SJCRH30 (cell line): ENCODE results near the gene SEMA3A. TPM values are rescaled to one million over a fixed set of nuclear protein-coding genes. Genes with fewer than 3 reads are reported as not detected.
A peak's percentile ranks its signal among the peaks of the same experiment; 100 is the strongest.

Source experiments
- DNase-seq, 2 experiments: peaks; one replicate each; pipeline ENCODE4 v3.0.0-alpha.2; 2015 to 2020
- H3K27ac ChIP-seq: fragments of 250-450 bp; sonication (Bioruptor Pico); 2 replicates; pipeline ENCODE4 v1.5.1; 2020; ENCODE audit warnings: mild to moderate bottlenecking, moderate library complexity
- H3K27me3 ChIP-seq: fragments of 250-450 bp; sonication (Bioruptor Pico); 2 replicates; pipeline ENCODE4 v1.5.1; 2020; ENCODE audit warnings: mild to moderate bottlenecking, moderate library complexity
- H3K36me3 ChIP-seq: fragments of 250-450 bp; sonication (Bioruptor Pico); 2 replicates; pipeline ENCODE4 v1.5.1; 2020; ENCODE audit warnings: mild to moderate bottlenecking, moderate library complexity
- H3K4me1 ChIP-seq: fragments of 250-450 bp; sonication (Bioruptor Pico); 2 replicates; pipeline ENCODE4 v1.5.1; 2020; ENCODE audit warnings: mild to moderate bottlenecking, moderate library complexity
- H3K4me3 ChIP-seq: fragments of 250-450 bp; sonication (Bioruptor Pico); 2 replicates; pipeline ENCODE4 v1.5.1; 2020; ENCODE audit warnings: mild to moderate bottlenecking, moderate library complexity
- H3K9me3 ChIP-seq: fragments of 250-450 bp; sonication (Bioruptor Pico); replicated peaks from 2 replicates; pipeline ENCODE4 v1.5.1; 2020; ENCODE audit warnings: mild to moderate bottlenecking, moderate library complexity
- total RNA-seq: library from RNA; depleted of rRNA; stranded (reverse); fragments of >200 nt; shearing (Covaris generic); gene quantifications from 2 replicates; pipeline ENCODE4 v1.2.3, GENCODE V29; 2014

The SEMA3A gene
- total RNA-seq, 1 experiment from 2014 or later: 19.4 TPM

- Histone ChIP-seq H3K27ac (no peak overlapping the region), H3K4me1 (peaks cover 17% of the 10 kb centered on the region), H3K36me3 (no peaks in the 10 kb centered on the region; the same call in 1 of the 2 replicates), H3K27me3 (no peaks in the 10 kb centered on the region), H3K4me3 (no peak overlapping the region), H3K9me3 (no peaks in the 10 kb centered on the region)
- no peak for DNase-seq
Observed at GRCh38 chr7:84040355-84040754, 154.2 kb downstream of the SEMA3A start.

GRCh38 chr7:84039432-84039831 lies 155.2 kb downstream of the SEMA3A start:
- H3K27ac ChIP-seq: no peak overlapping the region
- no peak overlapping the region for H3K4me3 ChIP-seq
- H3K36me3 ChIP-seq: no peaks in the 10 kb centered on the region; the same call in none of the 2 replicates
- H3K4me1 ChIP-seq: peaks cover 17% of the 10 kb centered on the region
- no peaks in the 10 kb centered on the region for H3K27me3 ChIP-seq
- DNase-seq: no peak
- H3K9me3 ChIP-seq: no peaks in the 10 kb centered on the region

DNA sequence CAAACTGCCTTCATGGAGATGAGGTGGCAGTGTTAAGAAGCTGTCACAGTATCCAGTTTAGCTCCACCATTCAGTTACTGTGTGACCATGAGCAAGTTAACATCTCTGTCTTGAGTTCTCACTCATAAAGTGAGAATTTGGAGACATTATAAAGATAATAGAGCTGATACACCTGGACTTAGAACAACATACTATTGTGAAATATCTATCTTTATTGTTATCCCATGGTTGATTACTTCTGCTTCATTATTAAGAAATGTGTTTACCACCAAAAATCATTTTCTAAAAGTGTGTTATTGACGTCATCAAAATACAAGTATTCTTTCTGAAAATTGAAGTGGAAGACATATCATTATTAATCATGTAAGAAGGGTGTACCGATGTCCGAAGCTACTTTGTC lies 166.9 kb downstream of the SEMA3A start:
- no peak for DNase-seq
- no peaks in the 10 kb centered on the region for H3K36me3 ChIP-seq
- H3K4me1 ChIP-seq: peaks cover 11% of the 10 kb centered on the region
- H3K9me3 ChIP-seq: peaks cover 4% of the 10 kb centered on the region; the same call in 1 of the 2 replicates
- H3K27ac ChIP-seq: no peak overlapping the region
- H3K4me3 ChIP-seq: no peak overlapping the region
- no peaks in the 10 kb centered on the region for H3K27me3 ChIP-seq

GRCh38 chr7:84025332-84025927 lies 169.2 kb downstream of the SEMA3A start:
- H3K9me3 ChIP-seq: peaks cover 4% of the 10 kb centered on the region; the same call in 1 of the 2 replicates
- peak; percentile 70 to 83 for DNase-seq

DNA sequence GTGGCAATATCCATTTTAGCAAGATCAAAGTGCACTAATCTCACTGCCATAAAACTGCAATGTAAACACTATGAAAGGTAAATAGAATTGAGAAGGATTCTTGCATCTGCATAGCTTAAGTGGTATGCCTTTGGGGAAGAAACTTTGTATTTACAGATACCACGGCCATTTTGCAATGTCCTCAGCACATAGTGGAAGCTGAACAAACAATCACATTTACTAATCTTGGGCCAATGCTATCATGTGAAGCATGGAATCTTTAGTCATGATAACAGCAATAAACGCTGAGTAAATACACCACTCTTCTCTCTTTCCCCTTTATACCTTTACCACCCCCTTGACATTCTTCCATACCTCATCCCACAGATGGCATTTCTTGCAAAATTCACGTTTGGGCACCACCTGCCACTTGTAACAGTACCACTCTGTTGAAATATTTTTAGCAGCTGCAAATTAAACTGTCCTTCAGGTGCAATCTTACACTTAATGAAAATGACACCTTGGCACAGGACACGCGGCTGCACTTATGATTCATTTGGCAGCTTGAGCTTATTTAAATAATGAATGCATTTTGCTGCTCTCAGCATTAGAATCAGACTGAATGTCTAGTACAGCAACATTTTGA lies 171.8 kb downstream of the SEMA3A start:
- H3K36me3 ChIP-seq: no peaks in the 10 kb centered on the region
- no peaks in the 10 kb centered on the region for H3K27me3 ChIP-seq
- H3K27ac ChIP-seq: no peak overlapping the region
- DNase-seq: no peak
- no peak overlapping the region for H3K4me3 ChIP-seq
- peaks cover 11% of the 10 kb centered on the region for H3K4me1 ChIP-seq
- peaks cover 4% of the 10 kb centered on the region; the same call in 1 of the 2 replicates for H3K9me3 ChIP-seq

More at GRCh38 chr7:84025332-84025927, 169.2 kb downstream of the SEMA3A start:
- Histone ChIP-seq H3K27me3 (no peaks in the 10 kb centered on the region), H3K4me3 (no peak overlapping the region), H3K27ac (peak overlapping the region; percentile 64), H3K4me1 (peaks cover 11% of the 10 kb centered on the region), H3K36me3 (no peaks in the 10 kb centered on the region)

- Histone ChIP-seq H3K27me3 (no peaks in the 10 kb centered on the region), H3K4me3 (no peak overlapping the region), H3K4me1 (peaks cover 11% of the 10 kb centered on the region), H3K9me3 (peaks cover 4% of the 10 kb centered on the region; the same call in 1 of the 2 replicates), H3K27ac (no peak overlapping the region), H3K36me3 (no peaks in the 10 kb centered on the region)
- DNase-seq: no peak
Observed at GRCh38 chr7:84022009-84022408, 172.6 kb downstream of the SEMA3A start.

DNA sequence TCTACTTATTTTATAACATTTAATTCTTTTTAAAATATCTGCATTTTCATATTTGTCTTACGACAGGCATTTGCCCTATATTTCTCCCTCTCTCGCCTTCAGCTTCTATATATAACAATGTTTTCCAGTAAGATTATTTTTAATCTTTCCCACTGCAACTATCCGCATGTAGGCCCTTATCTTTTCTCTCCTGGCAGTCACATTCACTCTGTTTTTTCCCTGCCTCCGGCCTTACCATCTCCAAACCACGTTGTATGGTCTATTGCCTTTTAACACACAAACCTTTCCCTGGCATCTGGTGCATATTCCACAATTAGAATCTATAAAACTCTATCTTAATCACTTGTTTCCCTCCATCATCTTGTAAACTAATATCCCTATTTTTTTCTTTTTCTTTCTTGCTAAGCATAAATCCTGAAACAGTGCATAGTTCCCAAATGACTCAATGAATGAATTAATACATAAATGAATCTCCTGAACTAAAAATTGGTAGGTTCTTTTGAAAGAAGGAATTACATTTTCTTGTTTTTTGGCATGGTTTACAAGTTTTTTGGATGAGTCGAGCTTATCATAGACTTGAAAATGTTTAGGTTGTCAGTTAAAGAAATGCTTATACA lies 173.2 kb downstream of the SEMA3A start:
- Histone ChIP-seq H3K4me1 (peaks cover 11% of the 10 kb centered on the region), H3K27ac (no peak overlapping the region), H3K4me3 (no peak overlapping the region), H3K9me3 (0 out of 2 replicates have a peak, but pooled peaks cover under 1% of the 10 kb centered on the region), H3K36me3 (no peaks in the 10 kb centered on the region), H3K27me3 (no peaks in the 10 kb centered on the region)
- DNase-seq: no peak

DNA sequence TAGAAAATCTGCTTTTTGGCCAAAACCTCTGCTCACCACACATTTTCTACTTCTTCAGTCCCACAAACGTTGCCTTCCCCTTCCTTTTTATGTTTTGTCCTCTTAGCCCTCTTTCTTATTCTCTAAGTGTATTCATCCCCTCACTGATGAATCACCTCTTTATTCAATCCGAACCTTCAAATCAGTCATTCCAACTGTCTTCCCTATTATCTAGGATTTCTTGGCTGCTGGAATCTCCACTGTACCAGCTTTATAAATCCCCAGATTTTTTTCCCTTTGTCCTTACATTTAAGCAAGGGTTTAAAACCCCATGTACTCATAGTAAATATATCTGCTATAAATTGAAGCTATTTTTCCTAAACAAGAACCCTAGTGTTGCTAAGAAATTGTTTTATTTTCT lies 176.9 kb downstream of the SEMA3A start:
- H3K27ac ChIP-seq: no peak overlapping the region
- no peaks in the 10 kb centered on the region; the same call in 1 of the 2 replicates for H3K4me1 ChIP-seq
- DNase-seq: no peak
- H3K4me3 ChIP-seq: no peak overlapping the region
- no peaks in the 10 kb centered on the region for H3K9me3 ChIP-seq
- no peaks in the 10 kb centered on the region for H3K27me3 ChIP-seq
- no peaks in the 10 kb centered on the region for H3K36me3 ChIP-seq

GRCh38 chr7:84013616-84014240 lies 180.9 kb downstream of the SEMA3A start:
- DNase-seq: no peak
- no peak overlapping the region for H3K4me3 ChIP-seq
- H3K27me3 ChIP-seq: no peaks in the 10 kb centered on the region
- H3K27ac ChIP-seq: no peak overlapping the region
- no peaks in the 10 kb centered on the region for H3K9me3 ChIP-seq
- H3K4me1 ChIP-seq: no peaks in the 10 kb centered on the region
- H3K36me3 ChIP-seq: no peaks in the 10 kb centered on the region; the same call in 1 of the 2 replicates

GRCh38 chr7:84009782-84010181 lies 184.8 kb downstream of the SEMA3A start:
- Histone ChIP-seq H3K27me3 (no peaks in the 10 kb centered on the region), H3K9me3 (no peaks in the 10 kb centered on the region), H3K36me3 (peaks cover 3% of the 10 kb centered on the region), H3K4me3 (no peak overlapping the region), H3K4me1 (no peaks in the 10 kb centered on the region), H3K27ac (no peak overlapping the region)
- no peak for DNase-seq

DNA sequence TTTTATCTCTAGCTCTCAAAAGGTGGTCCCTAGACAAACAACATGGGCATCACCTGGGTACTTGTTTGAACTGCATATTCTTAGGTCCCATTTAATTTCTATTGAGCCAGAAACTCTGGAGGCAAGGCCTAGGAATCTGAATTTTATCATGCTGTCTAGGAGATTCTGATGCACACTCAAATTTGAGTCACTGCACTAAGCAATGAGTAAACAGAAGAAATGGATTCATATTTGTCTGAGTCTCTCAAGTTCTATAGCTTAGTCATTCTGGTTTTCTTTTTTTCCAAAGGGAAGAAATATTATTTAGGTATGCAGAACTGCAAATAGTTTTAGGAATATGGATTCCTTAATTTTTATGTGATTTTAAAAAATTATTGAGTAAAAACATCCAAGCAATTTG lies 185.5 kb downstream of the SEMA3A start:
- no peak for DNase-seq
- no peak overlapping the region for H3K27ac ChIP-seq
- H3K27me3 ChIP-seq: no peaks in the 10 kb centered on the region

GRCh38 chr7:84003191-84003590 lies 191.4 kb downstream of the SEMA3A start:
- Histone ChIP-seq H3K4me3 (no peak overlapping the region), H3K27me3 (no peaks in the 10 kb centered on the region), H3K27ac (no peak overlapping the region), H3K36me3 (peaks cover 15% of the 10 kb centered on the region), H3K9me3 (no peaks in the 10 kb centered on the region; the same call in 1 of the 2 replicates), H3K4me1 (no peaks in the 10 kb centered on the region)
- DNase-seq: no peak

More for the DNA sequence above, 185.5 kb downstream of the SEMA3A start:
- H3K36me3 ChIP-seq: peaks cover 6% of the 10 kb centered on the region
- no peaks in the 10 kb centered on the region for H3K9me3 ChIP-seq
- H3K4me1 ChIP-seq: no peaks in the 10 kb centered on the region
- H3K4me3 ChIP-seq: no peak overlapping the region

GRCh38 chr7:84002348-84002747 lies 192.2 kb downstream of the SEMA3A start:
- Histone ChIP-seq H3K36me3 (peaks cover 18% of the 10 kb centered on the region), H3K4me1 (no peaks in the 10 kb centered on the region), H3K27ac (no peak overlapping the region), H3K4me3 (no peak overlapping the region), H3K9me3 (no peaks in the 10 kb centered on the region; the same call in 1 of the 2 replicates), H3K27me3 (no peaks in the 10 kb centered on the region)
- no peak for DNase-seq

GRCh38 chr7:83996879-83997278 lies 197.7 kb downstream of the SEMA3A start:
- H3K4me3 ChIP-seq: no peak overlapping the region
- H3K27ac ChIP-seq: no peak overlapping the region
- H3K4me1 ChIP-seq: no peaks in the 10 kb centered on the region
- peaks cover 2% of the 10 kb centered on the region; the same call in 1 of the 2 replicates for H3K9me3 ChIP-seq
- no peak for DNase-seq
- no peaks in the 10 kb centered on the region for H3K27me3 ChIP-seq
- H3K36me3 ChIP-seq: peaks cover 21% of the 10 kb centered on the region

- no peak for DNase-seq
- Histone ChIP-seq H3K36me3 (no peaks in the 10 kb centered on the region; the same call in 1 of the 2 replicates), H3K4me3 (no peak overlapping the region), H3K9me3 (no peaks in the 10 kb centered on the region), H3K27ac (no peak overlapping the region), H3K27me3 (no peaks in the 10 kb centered on the region), H3K4me1 (no peaks in the 10 kb centered on the region)
Observed at GRCh38 chr7:83987764-83988163, 206.8 kb downstream of the SEMA3A start.
